GM18858 (cell line): Measurements from ENCODE around the gene MLLT1.

Source experiments
- ATAC-seq: cut with Tn5 transposase; IDR thresholded peaks from one replicate; pipeline ENCODE4 v1.9.1; 2021; ENCODE audit not compliant: unreplicated experiment

Gene MLLT1

DNA sequence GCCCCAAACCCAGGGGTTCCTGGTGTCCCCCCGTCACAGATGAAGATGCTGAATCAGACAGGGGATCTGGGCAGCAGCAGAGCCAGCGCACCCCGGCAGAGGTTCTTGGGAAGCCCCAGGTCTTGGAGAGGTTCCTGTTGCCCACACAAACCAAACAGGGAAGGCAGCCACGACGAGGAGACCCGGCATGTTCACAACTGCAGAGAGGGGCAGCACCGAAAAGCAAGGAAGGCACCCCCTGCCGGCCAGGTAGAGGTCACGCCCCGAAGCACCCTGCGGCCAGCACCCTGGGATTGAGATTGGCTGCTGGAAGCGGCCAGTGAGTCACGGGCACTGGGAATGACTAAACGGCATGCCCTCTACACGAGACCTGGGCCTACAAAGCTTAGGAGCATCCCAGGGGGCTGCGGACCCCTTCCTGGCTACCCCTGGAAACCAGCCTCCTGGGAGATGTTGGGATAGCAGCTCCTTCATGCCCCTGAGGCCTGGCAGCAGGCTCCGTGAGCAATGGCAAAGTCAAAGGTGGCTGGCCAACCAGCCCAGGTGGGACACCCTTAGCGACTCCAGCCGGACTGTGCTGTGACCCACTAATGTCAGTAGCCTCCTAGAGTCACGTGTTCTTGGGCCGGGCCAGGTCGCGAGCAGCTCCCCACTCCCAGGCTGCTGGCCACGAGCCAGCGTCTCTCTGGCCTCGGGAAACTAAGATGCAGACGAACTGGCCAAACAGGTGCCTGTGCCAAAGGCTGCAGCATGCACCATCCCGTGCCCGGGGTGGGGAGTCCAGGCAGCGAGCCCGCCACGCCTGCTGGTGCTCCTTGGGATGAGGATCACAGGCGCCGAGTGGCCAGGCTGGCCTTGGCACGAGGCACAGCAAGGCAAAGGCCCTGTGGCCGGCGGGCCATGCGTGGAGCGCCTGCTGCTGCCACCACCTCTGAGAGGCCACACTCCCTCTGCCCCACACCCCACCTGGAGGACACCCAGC lies 43.2 kb downstream of the MLLT1 start:
- no peak for ATAC-seq

DNA sequence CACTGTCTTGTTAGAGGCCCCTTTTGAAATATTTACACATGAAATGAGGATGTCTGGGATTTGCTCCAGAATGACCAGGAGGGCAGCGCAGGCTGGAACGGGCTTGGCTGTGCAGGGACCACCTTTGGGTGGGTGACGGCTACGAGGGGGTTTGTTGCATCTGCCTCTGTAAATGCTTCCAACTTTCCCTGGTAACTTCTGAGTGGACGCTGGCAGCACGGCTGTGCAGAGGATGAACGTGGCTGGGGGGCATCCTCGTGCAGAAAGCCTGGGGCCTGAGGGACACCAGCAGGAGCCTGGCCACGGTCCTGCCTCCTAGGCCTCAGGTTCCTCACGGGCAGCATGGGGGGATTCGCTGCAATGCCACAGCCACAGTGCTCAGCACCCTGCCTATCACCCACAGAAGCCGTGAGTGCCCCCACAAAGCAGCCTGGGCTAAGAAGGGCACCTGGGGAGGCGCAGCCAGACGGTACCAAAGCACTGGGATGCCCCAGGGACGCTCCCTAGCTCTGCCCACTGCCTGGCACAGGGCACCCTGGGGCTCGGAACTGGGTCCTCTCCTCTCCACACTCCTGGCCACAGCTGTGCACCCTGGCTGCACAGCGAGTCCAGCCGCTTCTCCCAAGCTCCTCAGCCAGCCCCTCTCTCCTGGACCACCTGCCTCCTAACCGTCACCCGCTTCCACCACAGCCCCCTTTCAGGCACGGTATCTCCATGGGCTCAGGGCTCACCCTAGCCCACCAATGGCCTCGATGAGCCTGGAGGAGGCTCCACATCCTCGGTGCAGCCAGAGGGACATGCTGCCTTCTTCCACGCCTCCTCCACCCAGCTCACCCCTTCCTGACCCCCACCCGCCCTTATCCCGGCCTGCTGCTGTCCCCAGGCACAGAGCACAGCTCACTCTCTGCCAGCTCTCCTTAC lies 44.5 kb downstream of the MLLT1 start:
- ATAC-seq = no peak

DNA sequence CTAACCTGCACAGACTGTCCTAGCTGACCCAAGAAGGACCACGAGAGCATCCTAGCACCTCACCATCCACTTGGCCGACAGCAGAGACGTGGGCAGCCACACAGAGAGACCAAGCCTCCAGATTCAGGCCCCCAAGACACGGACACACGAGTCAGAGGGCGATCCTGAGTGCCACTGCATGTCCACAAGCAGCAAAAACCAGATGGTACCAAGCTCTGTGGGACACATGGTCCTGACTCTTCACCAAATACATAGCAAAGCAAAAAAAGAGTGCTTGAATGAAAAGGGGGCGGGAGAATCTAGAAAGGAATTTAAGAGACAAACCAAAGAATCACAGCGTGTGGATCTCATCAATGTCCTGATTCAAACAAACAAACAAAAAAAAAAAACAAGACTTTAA lies 45.2 kb downstream of the MLLT1 start:
- ATAC-seq = no peak

DNA sequence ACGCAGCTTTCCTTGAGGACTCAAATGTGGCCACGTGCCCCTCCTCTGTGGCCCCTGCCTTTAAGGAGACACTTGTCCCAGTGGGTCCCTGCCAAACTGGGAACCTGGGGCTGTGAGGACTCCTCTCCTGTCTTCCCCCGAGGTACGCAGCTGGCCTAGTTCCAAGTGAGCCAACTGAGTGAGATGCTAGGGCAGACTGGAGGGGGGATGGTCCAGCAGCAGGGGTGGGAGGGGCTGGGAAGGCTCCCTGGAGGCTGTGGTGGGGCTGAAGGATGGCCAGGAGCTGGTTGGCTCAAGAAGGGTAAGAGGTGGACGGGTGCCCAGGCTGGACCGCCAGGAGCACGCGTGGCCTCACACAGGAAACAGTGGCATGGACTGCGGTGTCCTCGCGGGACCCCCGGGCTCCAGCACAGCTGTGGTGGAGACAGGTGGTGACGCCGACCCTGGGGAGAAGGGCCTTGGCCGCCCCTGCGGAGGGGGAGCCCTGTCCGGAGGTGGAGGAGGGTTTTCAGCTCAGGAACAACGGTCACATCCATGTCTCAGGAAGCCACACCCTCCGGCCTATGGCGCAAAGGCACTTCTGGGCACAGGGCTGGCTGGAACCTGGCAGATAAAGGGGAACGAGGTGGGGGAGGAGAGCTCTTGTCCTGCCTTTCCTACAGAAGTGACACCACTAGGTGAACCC lies 45.8 kb downstream of the MLLT1 start:
- no peak for ATAC-seq

GRCh38 chr19:6233056-6233826 lies 46.5 kb downstream of the MLLT1 start:
- no peak for ATAC-seq

DNA sequence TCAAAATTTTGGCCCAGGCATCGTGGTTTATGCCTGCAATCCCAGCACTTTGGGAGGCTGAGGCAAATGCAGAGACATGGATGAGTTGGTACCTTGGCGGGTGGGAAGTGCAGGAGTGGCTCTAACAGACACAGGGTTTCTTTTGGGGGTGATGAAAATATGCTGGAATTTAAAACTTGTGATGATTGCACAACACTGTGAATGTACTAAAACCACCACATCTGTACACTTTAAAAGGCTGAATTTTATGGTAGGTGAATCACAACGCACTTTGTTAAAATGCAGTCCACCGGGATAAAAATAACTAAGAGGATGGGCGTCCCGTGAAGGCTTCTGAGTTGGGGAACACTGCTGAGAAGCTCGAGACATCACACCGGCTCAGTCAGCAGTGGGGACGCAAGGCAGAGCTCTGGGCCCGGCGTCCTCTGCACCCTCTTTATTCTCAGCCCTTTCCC lies 47.1 kb downstream of the MLLT1 start:
- ATAC-seq = no peak

DNA sequence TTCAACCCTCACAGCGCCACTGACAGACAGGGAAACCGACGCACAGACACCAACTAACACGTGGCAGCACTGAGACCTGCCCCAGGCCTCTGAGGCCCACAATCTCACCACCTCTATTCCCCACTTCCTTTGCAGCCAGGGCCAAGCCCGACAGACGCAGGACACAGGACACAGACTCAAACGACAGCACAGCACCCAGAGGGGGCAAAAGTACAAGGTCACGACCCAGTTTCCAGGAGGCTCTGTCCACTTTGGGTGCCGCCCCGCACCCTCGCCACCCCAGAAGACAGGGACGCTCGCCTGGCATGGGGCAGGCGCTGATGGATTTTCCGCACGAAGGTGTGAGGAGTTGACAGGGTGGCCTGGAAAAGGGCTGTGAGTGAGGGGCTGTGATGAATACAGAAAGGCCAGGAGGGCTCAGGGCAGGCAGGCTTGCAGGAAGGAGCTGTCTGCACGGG lies 48.8 kb downstream of the MLLT1 start:
- no peak for ATAC-seq

- no peak for ATAC-seq
Measured at GRCh38 chr19:6229951-6230712, 49.6 kb downstream of the MLLT1 start.

DNA sequence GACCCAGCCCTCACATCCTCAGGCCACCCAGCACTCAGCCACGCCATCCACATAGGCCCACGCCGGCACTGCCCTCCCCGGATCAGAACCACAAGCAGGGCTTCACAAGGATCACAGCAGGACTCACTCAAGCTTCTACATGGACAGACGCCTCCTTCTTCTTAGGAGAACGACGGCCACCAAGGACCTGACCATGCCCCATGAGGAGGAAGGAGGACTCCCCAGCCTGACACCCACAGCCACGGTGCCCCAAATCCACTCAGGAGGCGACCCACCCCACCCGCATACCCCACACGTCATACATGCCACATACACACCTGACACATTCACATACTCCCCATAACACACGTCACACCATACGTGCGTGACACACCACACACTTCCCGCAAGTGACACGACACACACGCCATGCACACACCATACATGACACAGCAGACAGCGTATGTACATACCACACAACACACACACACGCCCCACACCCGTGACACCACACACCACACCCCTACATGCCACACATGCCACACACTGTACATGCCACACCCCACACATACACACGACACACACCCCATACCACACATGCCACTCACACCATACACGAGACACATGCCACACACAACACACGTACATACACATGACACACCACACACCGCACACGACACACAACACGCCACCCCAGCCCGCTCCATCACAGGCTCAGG lies 50.4 kb downstream of the MLLT1 start:
- ATAC-seq = no peak

DNA sequence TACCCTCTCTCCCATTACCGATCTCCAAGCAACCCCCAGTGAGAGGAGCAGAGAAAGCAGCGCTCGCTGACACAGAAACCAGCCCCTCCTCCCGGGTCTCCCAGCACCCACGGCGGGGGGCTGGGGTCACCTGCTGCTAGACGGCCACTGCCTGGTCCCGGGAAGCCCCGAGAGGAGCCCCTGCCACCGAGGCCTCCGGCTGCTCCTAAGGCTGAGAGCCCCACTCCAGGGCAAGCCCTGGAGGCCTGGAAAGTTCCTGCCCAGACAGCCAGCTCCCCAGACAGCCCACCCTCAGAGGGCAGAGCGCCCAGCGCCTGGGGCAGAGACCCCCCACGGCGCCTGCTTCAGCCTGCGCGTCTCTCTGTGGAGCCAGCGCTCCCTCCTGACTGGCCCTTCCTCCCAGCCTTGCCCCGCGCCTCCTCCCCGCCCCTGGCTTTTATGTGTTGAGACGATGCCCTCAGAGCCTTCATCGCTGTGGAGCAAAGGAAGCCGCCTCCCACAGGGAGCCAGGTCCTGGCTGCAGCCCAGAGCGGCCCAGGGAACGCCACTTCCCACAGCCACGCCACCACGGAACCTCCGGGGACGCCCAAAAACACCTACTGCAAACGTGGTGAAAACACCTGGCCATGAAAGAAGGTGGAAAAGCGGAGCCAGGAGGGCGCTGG lies 51.1 kb downstream of the MLLT1 start:
- no peak for ATAC-seq

DNA sequence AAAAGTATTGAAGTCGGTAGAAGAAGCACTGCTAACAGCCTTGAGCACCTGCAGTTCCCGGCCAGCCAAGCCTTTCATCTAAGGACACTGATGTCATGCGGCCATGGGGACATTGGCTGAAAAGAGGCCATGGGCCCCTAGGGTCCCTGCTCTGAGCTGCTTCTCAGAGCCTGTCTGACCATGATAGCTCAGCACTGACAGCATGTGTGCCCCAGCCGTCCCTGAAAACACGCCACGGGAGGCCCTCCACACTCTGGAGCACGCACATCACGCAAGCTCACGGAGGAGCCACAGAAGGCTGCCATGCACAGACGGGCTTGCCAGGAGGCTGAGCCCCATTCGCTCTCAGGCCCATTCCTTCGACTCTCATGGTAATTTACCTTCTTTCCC lies 51.8 kb downstream of the MLLT1 start:
- no peak for ATAC-seq

GRCh38 chr19:6227156-6227935 lies 52.4 kb downstream of the MLLT1 start:
- ATAC-seq = no peak

- ATAC-seq = no peak
Measured at GRCh38 chr19:6226444-6227155, 53.2 kb downstream of the MLLT1 start.

DNA sequence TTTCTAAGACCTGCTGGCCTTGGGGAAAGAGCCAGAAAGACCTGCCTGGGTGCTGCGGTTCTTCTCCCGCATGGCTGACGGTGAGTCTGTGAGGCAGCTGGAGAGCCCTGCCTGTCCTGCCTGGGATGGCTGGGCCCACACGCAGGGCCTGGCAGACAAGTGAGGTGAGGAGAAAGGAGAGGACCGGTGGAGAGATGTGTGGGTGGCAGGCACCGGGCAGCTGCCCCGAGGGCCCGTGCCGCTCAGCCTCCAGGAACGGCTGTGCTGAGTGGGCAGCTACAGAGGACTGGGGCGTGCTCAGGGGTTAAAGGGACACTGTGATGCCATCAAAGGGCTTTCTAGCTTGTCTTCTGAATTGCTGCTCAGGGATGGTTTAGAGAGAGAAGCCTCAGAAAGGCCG lies 53.8 kb downstream of the MLLT1 start:
- no peak for ATAC-seq

DNA sequence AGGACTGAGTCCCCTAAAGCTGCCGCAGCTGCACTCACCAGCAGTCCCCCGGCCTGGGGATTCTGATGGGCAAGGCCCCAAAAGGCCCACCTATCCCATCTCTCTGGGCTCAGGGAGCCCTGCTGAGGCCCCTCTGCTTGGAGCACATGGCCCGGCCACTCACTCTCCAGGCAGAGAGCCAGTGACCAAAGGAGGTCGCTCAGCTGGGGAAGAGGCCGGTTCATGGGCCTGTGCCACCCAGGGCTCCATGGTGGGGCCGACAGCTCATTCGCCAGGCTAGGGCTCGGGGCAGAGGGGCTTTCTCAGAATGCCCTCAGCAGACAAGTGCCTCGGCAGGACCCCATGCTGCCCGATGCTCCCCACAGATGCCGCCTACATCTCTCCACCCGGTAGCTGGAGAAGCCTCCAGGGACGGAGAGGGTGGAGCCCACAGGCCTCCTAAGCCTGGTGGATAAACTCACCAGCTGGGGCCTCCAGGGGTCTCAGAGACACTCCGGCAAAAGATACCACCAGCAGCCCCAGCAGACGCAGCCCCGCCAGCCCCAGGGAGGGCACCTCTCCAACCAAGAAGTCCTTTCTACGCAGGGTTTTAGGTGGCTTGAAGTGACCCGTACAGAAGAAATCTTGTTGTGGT lies 54.4 kb downstream of the MLLT1 start:
- no peak for ATAC-seq

GRCh38 chr19:6224308-6224675 lies 55.5 kb downstream of the MLLT1 start:
- ATAC-seq = no peak
